Left colon (tissue), 2 donors: Measurements from ENCODE around the gene APOA1. TPM values are rescaled to one million over a fixed set of nuclear protein-coding genes. Genes with fewer than 3 reads are reported as not detected.

Experiments
- total RNA-seq, 2 donors: library from RNA; stranded (reverse); fragmentation: NEBNext Ultra II Directional; extraction: Animal tissue kit (Norgen Biotek cat#: 25700); gene quantifications; one replicate each; pipeline ENCODE4 v1.2.1, GENCODE V29; 2021
- donor health status: DM: no; HTN: no; CAD: no.
- donor health status: DM: yes; HTN: yes; CAD: no.

APOA1 gene
- total RNA-seq, 2 donors from 2014 or later, result not detected

Other genes with a start within 250 kb of the APOA1 start
- 10 to 100 TPM; 14.0 TPM for gene BUD13, start 64.6 kb downstream of the APOA1 start, total RNA-seq
- gene ZPR1, start 49.6 kb downstream of the APOA1 start, total RNA-seq, result 10 to 100 TPM; 28.4 to 30.9 TPM
- not detected for gene APOA5, start 45.7 kb downstream of the APOA1 start, total RNA-seq
- gene APOA4, start 14.3 kb downstream of the APOA1 start, total RNA-seq, result not detected
- gene APOC3, start 7.7 kb downstream of the APOA1 start, total RNA-seq, result not detected